ENCODE results near the gene LGALS3.
"Not testable (repeated sequence)": the region's sequence is repeated elsewhere in the genome, so short reads cannot be mapped to it uniquely, and the experiment has no call there.

Gene LGALS3

GRCh38 chr14:55129086-55129427 is at the start of gene LGALS3:
LGALS3 (plus strand) TSS chr14:55129252; CDS start chr14:55137374, 8,122 bp downstream.
- peak; percentile 78 to 83 for DNase-seq
- TF ChIP-seq GATA1 (IDR thresholded peaks at IDR 0.05; ENCODE audit: low read depth, low read length) (no peak), POLR2A (IDR thresholded peaks at IDR 0.05; ENCODE audit: low read length) (peak; percentile 79)

- DNase-seq: not testable (repeated sequence)
Observed at GRCh38 chr14:55079961-55080360, 49.1 kb upstream of the LGALS3 start.

- no peak for DNase-seq
- no peak for TF ChIP-seq GATA1 (IDR thresholded peaks at IDR 0.05; ENCODE audit: low read depth, low read length)
- TF ChIP-seq POLR2A (IDR thresholded peaks at IDR 0.05; ENCODE audit: low read length): no peak
Observed at GRCh38 chr14:55084401-55085059, 44.5 kb upstream of the LGALS3 start.

- no peak for DNase-seq
- TF ChIP-seq POLR2A (IDR thresholded peaks at IDR 0.05; ENCODE audit: low read length) (no peak), GATA1 (IDR thresholded peaks at IDR 0.05; ENCODE audit: low read depth, low read length) (no peak)
Observed at GRCh38 chr14:55085060-55085660, 43.9 kb upstream of the LGALS3 start.

- no peak for TF ChIP-seq POLR2A (IDR thresholded peaks at IDR 0.05; ENCODE audit: low read length)
- no peak for TF ChIP-seq GATA1 (IDR thresholded peaks at IDR 0.05; ENCODE audit: low read depth, low read length)
- no peak for DNase-seq
Observed at GRCh38 chr14:55086938-55087337, 42.1 kb upstream of the LGALS3 start.

GRCh38 chr14:55088356-55088755 is 40.7 kb upstream of the LGALS3 start:
- no peak for DNase-seq
- no peak for TF ChIP-seq GATA1 (IDR thresholded peaks at IDR 0.05; ENCODE audit: low read depth, low read length)
- no peak for TF ChIP-seq POLR2A (IDR thresholded peaks at IDR 0.05; ENCODE audit: low read length)

GRCh38 chr14:55092341-55092740 is 36.7 kb upstream of the LGALS3 start:
- TF ChIP-seq POLR2A (IDR thresholded peaks at IDR 0.05; ENCODE audit: low read length) (no peak), GATA1 (IDR thresholded peaks at IDR 0.05; ENCODE audit: low read depth, low read length) (no peak)
- DNase-seq: no peak

GRCh38 chr14:55094292-55095157 is 34.5 kb upstream of the LGALS3 start:
- no peak for TF ChIP-seq POLR2A (IDR thresholded peaks at IDR 0.05; ENCODE audit: low read length)
- no peak for DNase-seq

- TF ChIP-seq POLR2A (IDR thresholded peaks at IDR 0.05; ENCODE audit: low read length) (no peak), GATA1 (IDR thresholded peaks at IDR 0.05; ENCODE audit: low read depth, low read length) (no peak)
- DNase-seq: peak; percentile 58 to 75
Observed at GRCh38 chr14:55097881-55098560, 31.0 kb upstream of the LGALS3 start.

- DNase-seq: no peak
- TF ChIP-seq GATA1 (IDR thresholded peaks at IDR 0.05; ENCODE audit: low read depth, low read length): no peak
- TF ChIP-seq POLR2A (IDR thresholded peaks at IDR 0.05; ENCODE audit: low read length): no peak
Observed at GRCh38 chr14:55098561-55098898, 30.5 kb upstream of the LGALS3 start.

GRCh38 chr14:55099756-55100155 is 29.3 kb upstream of the LGALS3 start:
- no peak for TF ChIP-seq GATA1 (IDR thresholded peaks at IDR 0.05; ENCODE audit: low read depth, low read length)
- TF ChIP-seq POLR2A (IDR thresholded peaks at IDR 0.05; ENCODE audit: low read length): no peak
- no peak for DNase-seq

- no peak for DNase-seq
- TF ChIP-seq GATA1 (IDR thresholded peaks at IDR 0.05; ENCODE audit: low read depth, low read length) (no peak), POLR2A (IDR thresholded peaks at IDR 0.05; ENCODE audit: low read length) (no peak)
Observed at GRCh38 chr14:55101698-55102097, 27.4 kb upstream of the LGALS3 start.

GRCh38 chr14:55102141-55102621 is 26.9 kb upstream of the LGALS3 start:
- TF ChIP-seq POLR2A (IDR thresholded peaks at IDR 0.05; ENCODE audit: low read length) (no peak), GATA1 (IDR thresholded peaks at IDR 0.05; ENCODE audit: low read depth, low read length) (no peak)
- DNase-seq: peak in 1 of 2 experiments; percentile 31

GRCh38 chr14:55103005-55103640 is 25.9 kb upstream of the LGALS3 start:
- peak; percentile 82 for DNase-seq
- TF ChIP-seq GATA1 (IDR thresholded peaks at IDR 0.05; ENCODE audit: low read depth, low read length): no peak
- TF ChIP-seq POLR2A (IDR thresholded peaks at IDR 0.05; ENCODE audit: low read length): peak; percentile 74
